ENCODE results near the gene KMO. TPM values are rescaled to one million over a fixed set of nuclear protein-coding genes. Genes with fewer than 3 reads are reported as not detected.

Gene KMO
- 0.56 TPM for total RNA-seq
- long read RNA-seq, result 0 reads

DNA sequence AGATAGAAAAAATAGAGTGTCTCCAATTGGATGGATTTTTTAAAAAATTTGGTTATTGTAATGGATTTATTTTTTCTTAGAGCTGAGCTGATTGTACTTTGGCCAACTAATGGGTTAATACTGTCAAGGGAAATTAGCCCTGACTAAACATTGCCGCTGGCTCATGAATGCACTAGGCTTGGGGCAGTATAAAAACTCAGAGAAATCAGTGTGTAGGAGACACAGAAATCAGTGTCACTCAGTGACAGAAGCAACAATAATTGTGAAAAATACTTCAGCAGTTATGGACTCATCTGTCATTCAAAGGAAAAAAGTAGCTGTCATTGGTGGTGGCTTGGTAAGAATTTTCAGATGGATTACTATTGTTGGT lies at the start of gene KMO:
Gene KMO, plus strand, starts transcription at position 217 of the 370 bp plus-strand sequence. Its CDS starts 67 bp downstream, at position 284.
- DNase-seq (no peak), ATAC-seq (ENCODE audit: poor library complexity) (peak; percentile 49)
- intact Hi-C loops (cut with DNase I), result no loop called here

DNA sequence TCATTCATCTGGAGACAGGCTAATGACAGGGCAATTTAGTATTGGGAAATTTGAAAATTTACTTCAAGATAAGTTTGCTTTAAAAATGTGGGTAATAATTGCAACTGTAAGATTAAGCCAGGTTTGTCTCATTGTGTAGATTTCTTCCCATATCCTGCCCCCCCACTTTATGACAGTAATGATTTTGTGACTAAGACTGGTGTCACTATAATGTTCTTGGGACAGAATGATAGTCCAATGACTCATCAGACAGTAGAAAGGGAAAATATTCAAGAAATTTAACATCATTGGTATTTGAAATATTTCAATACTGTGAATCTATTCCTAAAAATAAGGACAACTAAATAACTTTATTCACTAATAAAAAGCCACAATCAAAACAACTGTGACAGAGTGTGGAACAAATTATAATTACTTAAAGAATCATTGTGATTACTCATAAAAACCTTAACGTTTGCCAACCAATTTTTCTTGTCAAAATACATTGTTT lies 49.4 kb upstream of the KMO start:
- DNase-seq, result no peak
- intact Hi-C loops (cut with DNase I), result no loop called here
- no peak for ATAC-seq (ENCODE audit: poor library complexity)

DNA sequence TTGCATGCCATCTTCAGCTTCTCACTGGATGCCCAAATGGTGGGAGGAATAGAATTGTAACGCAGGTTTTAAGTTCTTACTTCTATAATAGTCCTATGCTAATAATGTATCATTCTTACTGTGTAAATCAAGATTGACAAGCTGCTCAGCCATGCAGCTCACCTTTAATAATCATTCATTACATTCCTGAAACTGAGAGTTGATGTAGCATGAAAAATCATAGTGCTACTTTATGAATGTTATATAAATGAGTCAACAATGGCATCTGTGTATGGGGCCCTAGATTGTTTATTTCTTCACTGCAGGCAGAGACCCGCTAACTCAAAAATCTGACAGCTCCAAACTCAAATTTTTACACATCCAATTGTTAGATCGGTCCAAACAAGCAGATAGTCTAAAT lies 47.0 kb upstream of the KMO start:
- intact Hi-C loops (cut with DNase I), result no loop called here
- DNase-seq, result no peak
- no peak for ATAC-seq (ENCODE audit: poor library complexity)

DNA sequence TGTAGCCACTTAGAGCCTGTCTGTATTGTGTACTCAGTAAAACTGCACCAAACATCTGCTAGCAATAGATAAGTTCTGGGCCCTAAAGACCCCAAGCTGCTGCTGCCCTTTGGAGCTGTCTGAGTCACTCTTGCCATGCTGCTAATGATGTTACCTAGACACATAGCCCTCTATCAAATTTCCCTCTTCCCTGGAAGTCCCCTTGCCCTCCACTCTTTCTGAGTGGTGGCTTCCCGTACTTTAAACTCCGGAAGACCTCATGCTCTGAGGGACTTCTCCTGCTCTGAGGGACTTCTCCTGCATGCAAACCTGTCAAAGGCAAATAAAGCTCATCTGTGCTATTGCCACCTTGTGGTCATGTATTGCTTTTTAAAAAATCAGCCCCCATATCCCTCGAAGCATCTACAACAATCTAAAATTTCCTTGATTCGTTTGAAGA lies 46.6 kb upstream of the KMO start:
- DNase-seq (no peak), ATAC-seq (ENCODE audit: poor library complexity) (no peak)
- intact Hi-C loops (cut with DNase I), result no loop called here

DNA sequence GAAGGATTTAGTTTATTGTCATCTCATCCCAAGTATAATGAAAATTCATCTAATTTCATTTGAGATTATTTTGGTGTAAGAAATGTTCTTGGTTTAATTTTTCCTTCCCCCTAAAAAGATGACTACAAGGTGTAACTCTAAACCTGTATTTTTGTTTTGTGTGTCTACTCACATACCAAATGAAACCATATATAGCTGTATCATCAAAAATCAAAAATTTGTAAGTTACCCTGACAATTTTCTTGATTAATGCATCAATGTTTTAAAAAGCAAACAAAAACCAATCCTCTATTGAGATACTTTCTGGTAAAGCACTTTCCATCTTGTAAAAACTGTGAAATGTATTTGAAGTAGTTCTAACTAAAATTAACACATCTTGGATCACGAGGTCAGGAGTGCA lies 43.4 kb upstream of the KMO start:
- DNase-seq, result no peak
- intact Hi-C loops (cut with DNase I), result no loop called here
- ATAC-seq (ENCODE audit: poor library complexity), result no peak

DNA sequence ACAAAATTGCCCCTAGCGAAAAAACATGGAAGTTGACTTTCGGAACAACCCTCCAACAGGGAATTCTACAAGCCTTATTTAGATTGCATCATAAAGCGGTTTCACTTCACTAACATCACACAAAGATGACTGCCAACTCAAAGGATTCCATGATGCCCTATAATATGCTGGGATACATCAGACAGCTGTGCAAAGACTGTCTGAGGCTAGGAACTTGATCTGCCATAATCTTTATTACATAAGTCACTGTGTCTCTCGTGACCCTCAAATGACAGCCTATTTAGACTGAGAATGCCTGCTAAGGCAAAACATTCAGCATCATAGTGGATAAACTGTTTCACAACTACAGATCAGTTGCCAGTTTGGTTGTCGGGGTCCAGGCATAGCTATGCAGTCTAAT lies 36.4 kb upstream of the KMO start:
- DNase-seq (no peak), ATAC-seq (ENCODE audit: poor library complexity) (no peak)
- intact Hi-C loops (cut with DNase I), result no loop called here

DNA sequence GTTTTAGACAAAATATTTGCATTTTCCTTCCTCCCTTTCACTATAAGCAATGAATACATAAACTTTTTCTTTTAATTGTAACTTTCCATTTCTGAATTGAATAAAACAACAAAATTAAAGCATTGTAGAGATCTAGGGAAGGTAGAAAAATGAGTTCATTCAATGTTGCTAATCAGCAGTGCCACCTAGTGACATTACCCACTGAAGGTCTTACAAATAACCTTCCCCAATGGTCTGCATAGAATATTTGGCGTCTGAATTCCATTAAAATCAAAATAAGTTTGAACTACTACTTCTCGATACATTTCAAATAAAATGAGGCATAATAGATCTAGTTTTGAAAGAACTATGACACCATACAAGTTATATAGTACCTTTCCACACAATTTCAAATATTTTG lies 32.3 kb upstream of the KMO start:
- intact Hi-C loops (cut with DNase I), result no loop called here
- no peak for ATAC-seq (ENCODE audit: poor library complexity)
- DNase-seq, result no peak

DNA sequence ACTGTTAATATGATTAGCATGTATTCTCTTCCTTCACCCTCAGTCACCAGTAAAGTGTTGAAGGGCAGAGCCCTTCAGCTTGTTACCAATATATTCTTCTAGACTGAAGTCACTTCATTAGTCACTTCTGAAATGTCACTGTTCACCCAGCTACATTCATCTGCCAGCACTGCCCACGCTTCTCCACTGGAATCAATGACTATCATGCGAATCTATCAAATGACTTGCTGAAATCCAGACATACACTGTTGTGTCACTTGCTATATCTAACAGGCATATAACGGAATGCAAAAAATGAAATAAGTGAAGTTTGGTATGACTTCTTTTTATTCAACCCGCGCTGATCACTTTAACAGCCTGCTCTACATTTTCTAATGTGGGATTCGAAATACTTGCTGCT lies 28.7 kb upstream of the KMO start:
- no peak for ATAC-seq (ENCODE audit: poor library complexity)
- DNase-seq, result no peak
- intact Hi-C loops (cut with DNase I), result no loop called here

DNA sequence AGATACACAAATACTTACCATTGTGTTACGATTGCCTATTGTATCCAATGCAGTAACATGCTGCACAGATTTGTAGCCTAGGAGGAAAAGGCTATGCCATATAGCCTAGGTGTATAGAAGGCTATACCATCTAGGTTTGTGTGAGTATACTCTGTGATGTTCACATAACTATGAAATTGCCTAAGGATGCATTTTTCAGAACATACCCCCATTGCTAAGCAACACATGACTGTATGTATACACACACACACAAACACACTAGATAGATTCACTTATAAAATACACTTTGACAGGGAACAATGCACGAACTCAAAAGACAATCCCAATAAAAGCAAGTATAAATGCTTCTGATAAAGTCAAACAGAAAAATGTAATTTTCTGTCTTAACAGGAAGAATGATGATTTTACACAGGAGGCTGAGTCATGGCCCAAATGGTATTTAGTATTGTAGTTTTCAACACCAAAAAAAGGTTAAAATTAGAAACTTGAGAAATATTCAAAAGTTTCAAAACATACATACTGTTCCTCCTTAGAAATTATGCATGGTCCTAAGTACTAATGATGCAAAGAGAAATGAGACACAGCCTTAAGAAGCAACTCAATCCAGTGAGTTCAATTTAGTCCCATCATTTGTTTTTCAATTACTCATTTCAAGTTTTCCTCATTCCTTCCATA lies 24.9 kb upstream of the KMO start:
- no peak for ATAC-seq (ENCODE audit: poor library complexity)
- intact Hi-C loops (cut with DNase I), result no loop called here
- no peak for DNase-seq

DNA sequence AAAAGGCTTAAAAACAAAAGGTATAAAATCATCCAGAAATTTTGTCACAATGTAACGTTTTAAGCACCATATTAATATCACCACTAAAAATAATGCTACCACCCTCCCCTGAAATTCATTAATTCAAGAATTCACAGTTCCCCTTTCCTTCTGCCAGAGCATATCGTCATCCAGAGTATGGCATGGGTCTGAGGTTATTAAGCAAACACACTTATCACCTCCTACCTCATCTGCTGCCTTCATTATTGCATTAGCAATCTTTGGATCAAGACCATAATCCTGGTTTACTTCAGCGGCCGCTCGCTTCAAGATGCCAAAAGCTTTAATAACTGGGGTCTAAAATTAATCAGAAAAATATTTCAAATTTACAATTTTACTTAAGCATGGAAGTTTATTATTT lies 18.8 kb upstream of the KMO start:
- DNase-seq (no peak), ATAC-seq (ENCODE audit: poor library complexity) (no peak)
- intact Hi-C loops (cut with DNase I), result no loop called here

DNA sequence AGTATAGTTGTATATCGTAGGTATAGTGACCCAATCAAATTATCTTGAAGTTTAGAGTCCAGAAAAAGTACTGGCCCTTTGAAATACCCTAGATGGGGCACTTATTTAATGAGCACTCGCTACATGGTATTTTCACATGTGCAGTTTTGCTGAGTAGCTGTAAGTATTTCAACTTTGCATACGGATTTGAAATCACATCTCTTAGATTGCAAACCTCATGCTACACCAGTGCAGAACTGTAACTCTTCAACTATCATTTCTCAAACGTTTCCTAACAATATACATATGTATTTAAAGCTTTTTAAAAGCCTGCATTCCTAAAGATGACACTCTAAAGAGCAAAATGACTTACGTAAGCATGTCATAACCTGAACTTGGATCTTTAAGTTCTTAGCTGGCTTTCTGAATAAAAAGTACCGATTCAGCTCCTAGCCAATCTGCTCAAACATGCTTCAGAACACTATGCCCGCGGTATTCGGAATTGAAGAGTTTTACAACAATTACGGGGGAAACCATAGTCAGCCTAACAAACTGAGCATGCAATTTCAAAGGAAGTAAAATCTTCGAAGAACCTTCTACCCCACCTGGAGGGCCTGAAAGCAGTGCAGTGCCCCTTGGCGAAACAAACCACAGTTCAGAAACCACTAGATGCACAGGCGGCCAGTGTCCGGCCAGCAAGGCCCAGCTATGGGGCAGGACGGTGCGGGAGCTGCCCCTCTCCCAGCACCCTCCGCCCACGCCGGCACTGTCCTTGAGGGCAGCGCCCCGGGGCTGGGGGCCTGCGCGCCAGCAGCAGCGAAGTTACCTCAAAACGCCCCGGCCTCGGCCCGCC lies 13.5 kb upstream of the KMO start:
- ATAC-seq (ENCODE audit: poor library complexity) (peak; percentile 56), DNase-seq (no peak)
- intact Hi-C loops (cut with DNase I), result no loop called here

DNA sequence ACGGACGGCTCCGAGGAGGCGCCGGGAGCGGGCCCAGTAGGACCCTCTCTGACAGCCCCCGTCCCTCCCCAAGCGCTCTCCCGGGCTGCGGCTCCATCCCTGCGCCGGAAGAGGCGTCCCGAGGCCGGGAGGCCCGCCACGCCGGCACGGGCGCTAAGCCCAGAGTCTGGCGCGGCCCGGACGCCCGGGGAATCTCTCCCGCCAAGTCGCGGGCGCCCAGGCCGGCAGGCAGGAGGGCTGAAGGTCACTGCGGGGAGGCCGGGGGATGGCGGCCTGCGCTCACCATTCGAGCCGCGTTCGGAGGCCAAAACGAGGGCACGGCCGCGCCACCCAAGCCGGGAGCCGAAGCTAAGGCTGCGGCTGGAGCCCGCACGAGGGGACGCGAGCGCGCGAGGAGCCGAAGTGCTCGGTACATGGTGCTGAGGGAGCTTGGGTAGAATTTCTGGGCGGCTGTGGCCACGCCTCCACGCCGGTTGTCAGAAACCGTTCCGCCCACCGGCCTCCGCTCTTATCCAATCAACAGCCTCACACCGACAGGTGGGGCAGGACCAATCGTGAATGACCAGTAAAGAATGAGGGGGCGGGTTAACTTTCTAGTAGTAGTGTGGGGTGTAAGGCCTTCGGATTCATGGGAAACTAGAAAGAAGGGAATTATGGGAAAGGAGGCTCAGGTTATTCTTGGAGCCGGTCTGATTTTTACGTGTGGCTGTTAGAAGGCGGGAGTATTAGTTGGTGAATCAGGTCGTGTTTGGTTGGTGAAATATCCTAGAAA lies 12.7 kb upstream of the KMO start, which contains the start of gene FH:
Gene FH, minus strand, starts transcription at position 448 of the 772 bp plus-strand sequence. Its CDS starts 33 bp downstream, at position 415.
- intact Hi-C loops (cut with DNase I), result no loop called here
- peak; percentile 100 for ATAC-seq (ENCODE audit: poor library complexity)
- peak; percentile 98 for DNase-seq

DNA sequence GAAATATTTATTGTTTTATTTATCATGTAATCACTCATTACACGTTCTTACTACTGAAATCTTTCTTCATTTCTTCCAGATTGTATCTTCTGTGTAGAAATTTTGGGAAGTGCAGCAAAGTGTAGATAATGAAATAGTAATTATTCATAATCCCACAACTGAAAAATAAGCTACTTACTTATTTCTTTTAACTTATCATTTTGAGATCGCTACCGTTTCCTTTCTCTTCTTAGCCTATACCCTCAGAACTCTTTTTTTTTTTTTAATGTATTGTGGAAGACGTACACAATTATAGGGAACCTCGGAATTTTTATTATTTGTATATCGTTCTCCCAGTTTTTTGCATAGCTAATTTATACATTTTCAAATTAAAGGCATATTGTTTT lies 12.1 kb upstream of the KMO start:
- intact Hi-C loops (cut with DNase I), result no loop called here
- no peak for DNase-seq
- ATAC-seq (ENCODE audit: poor library complexity), result no peak

DNA sequence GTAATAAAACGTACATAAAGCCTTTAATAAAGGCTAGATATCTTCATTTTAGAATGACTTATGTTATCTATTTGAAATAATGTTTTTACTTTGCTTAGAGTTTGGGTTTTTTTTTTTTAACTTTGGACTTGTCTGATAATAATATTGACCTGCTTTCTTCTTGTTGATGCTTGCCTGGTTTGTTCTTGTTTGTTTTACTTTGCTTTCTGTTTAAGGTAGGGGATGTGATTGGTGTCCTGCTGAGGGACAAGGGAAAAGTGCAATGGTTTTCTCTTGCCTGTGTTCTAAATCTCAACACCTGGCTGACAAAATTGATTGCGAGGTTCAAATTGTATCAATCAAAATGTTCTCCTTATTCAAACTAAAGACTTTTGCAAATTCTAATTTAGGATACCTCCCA lies 10.5 kb upstream of the KMO start:
- intact Hi-C loops (cut with DNase I), result no loop called here
- DNase-seq, result no peak
- ATAC-seq (ENCODE audit: poor library complexity), result no peak

DNA sequence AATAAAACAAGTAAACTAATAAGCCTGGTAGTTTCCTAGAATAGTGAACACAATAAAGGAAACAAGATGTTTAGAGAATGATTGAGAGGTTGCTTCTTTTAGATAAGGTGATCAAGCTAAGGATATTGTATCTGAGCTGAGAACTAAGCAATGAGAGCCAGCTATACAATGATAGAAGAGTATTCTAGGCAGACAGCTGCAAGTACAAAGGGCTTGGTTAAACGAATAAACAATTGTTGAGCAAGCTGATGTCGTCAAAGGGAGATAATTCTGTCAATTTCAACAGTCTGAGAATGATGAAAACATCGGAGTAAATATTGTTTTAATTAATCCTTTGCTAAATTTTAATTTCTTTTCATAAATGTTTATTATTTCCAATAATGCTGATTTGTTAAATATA lies 7.2 kb upstream of the KMO start:
- DNase-seq (no peak), ATAC-seq (ENCODE audit: poor library complexity) (no peak)
- intact Hi-C loops (cut with DNase I), result no loop called here

DNA sequence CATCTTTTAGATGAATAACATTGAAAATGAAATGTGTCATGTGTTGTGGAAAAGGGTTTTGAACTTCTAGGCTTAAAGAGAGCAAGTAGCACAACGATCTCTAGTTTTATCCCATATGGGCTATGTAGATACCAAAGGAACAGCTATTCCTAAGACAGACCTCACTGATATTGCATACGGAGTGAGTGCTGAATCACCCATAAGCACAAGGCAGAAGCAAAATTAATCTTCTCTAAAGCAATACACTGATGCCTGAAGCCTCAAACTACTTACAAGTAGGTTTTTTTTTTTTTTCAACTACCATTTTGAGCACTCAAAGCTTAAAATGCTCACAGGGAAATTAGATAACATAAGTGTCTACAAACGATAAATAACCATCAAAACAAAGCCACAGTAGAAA lies 5.0 kb upstream of the KMO start:
- intact Hi-C loops (cut with DNase I), result no loop called here
- no peak for ATAC-seq (ENCODE audit: poor library complexity)
- DNase-seq, result no peak

DNA sequence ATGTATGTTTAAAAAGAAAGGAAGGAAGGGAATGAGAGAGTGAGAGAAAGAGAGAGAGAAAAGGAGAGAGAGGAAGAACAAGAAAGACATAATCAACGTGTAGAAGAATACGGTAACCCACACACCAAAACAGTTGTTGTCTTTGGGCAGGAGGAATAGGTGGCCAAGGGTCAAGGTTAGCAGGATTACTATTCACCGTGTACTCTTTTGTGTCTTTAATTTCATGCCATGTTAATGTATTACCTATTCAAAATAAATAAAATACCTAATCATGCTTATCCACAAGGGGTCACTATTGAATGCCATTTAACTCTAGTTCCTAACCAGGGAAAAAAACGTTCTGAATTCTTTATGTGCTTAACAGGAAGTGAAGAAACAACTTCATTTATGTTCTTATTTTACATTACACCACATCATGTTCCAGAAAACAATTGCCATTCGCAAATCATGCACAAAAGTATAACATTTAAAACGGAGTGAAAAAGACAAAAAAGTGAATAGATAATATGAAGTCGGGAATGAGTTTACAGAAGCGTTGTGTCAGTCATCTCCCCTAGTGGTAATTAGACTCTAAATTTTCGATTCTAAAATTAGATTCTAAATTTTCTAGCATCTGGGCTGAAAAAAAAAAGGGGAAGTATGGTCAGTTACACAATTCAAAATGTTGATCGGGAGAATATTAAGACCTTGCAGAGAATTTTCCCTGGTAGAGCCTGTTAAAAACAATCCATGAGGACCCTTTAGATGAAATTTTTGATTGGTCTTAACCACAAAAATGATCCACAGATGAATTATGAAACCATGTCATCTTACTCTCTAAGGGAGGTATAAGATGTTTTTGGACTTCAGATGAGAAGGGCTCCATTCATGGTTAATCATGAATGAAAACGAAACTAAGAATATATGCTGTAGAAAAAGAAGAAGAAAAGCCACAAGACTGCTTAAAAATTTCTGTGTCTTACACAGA lies 700 bp upstream of the KMO start:
- DNase-seq (no peak), ATAC-seq (ENCODE audit: poor library complexity) (peak; percentile 91)
- intact Hi-C loops (cut with DNase I), result no loop called here

DNA sequence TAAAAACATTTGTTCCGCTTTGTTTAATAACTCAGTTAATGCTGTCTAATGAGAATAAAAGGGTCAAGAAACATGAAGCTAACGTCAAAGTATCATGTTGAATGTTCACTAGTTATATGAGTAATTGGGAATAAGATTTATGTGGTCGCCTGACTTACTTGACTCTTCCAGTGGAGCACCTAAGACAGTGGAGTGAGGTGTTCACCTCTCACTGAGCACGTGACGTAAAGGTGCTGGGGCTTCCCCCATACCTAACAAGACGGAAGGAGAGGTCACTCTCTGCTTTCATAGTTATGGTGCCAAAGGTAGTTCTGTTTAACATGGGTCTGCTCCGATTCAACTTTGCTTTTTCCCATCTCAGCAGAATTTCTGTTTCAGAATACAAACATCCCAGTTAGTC lies 686 bp downstream of the KMO start:
- no peak for ATAC-seq (ENCODE audit: poor library complexity)
- DNase-seq, result no peak
- intact Hi-C loops (cut with DNase I), result no loop called here

Measured in Right ventricle myocardium superior (tissue), 1 donor.